Measurements from ENCODE around the gene RTEL1.
A peak's percentile ranks its signal among the peaks of the same experiment; 100 is the strongest.

The RTEL1 gene

DNA sequence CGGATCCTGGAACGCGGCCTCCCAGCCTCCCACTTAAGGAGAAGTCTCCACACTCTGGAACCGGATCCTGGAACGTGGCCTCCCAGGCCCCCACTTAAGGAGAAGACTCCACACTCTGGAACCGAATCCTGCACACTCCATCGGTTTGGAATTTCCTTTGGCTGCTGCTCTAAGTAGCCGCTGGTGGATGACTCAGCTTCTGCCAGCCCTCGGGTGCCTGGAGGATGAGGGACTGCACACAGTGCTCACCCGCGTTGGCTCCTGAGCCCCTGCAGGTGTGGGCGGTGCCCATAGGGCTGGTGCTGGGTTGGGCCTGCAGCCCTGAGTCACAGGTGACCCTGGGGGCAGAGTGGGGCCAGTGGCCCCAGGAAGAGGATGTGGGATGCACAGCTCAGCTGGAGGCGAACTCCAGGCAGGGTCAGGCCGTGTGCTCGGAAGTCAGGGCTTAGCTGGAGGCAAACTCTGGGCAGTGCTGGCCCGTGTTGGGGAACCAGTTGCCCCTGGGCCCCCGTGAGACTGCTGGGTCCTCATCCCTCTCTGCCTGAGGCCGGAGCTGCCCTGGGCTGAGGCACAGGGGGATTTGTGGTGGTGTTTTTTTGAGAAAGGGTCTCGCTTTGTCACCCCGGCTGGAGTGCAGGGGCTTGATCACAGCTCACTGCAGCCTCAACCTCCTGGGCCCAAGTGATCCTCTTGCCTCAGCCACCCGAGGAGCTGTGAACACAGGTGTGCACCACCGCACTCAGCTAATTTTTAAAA is 24.4 kb downstream of the RTEL1 start (continued):
- TF ChIP-seq ZNF16 (tag by site-specific recombination; IDR thresholded peaks at IDR 0.05; ENCODE audit: low read depth) (no peak), ZNF112 (tag by site-specific recombination; IDR thresholded peaks at IDR 0.05) (no peak), ZNF366 (tag by site-specific recombination; conservative IDR thresholded peaks at IDR 0.05) (0 out of 2 replicates have a peak, but pooled peaks have one; percentile 27), GLIS2 (tag by site-specific recombination; IDR thresholded peaks at IDR 0.05) (peak; percentile 83; the same call in 1 of the 2 replicates), ZSCAN30 (tag by site-specific recombination; IDR thresholded peaks at IDR 0.05) (no peak), SP7 (tag by site-specific recombination; IDR thresholded peaks at IDR 0.05) (peak; percentile 86), ZNF626 (tag by site-specific recombination; IDR thresholded peaks at IDR 0.05) (no peak), ZBTB10 (tag by site-specific recombination; IDR thresholded peaks at IDR 0.05) (no peak), ZNF140 (tag by site-specific recombination; IDR thresholded peaks at IDR 0.05) (no peak), ZNF621 (tag by site-specific recombination; IDR thresholded peaks at IDR 0.05) (no peak), ZBTB20 (tag by site-specific recombination; IDR thresholded peaks at IDR 0.05) (no peak), ZNF350 (tag by site-specific recombination; IDR thresholded peaks at IDR 0.05) (no peak), ZNF155 (tag by site-specific recombination; IDR thresholded peaks at IDR 0.05) (no peak), ZNF10 (tag by site-specific recombination; IDR thresholded peaks at IDR 0.05) (no peak), OSR2 (tag by site-specific recombination; IDR thresholded peaks at IDR 0.05) (peak; percentile 35; the same call in 1 of the 2 replicates), ZNF398 (tag by site-specific recombination; IDR thresholded peaks at IDR 0.05) (no peak), TSHZ1 (tag by site-specific recombination; IDR thresholded peaks at IDR 0.05; ENCODE audit: borderline replicate concordance) (no peak), SP3 (tag by site-specific recombination; IDR thresholded peaks at IDR 0.05) (peak; percentile 65), ZNF768 (tag by site-specific recombination; IDR thresholded peaks at IDR 0.05) (no peak), ZNF324 (tag by site-specific recombination; IDR thresholded peaks at IDR 0.05) (0 out of 2 replicates have a peak, but pooled peaks have one; percentile 40), ZNF777 (tag by site-specific recombination; IDR thresholded peaks at IDR 0.05; ENCODE audit: borderline replicate concordance) (no peak), EGR2 (tag by site-specific recombination; IDR thresholded peaks at IDR 0.05; ENCODE audit: low read depth) (peak; percentile 92), GLI2 (tag by site-specific recombination; IDR thresholded peaks at IDR 0.05; ENCODE audit: borderline replicate concordance, low read depth) (no peak), ZNF114 (tag by site-specific recombination; IDR thresholded peaks at IDR 0.05) (no peak), KLF1 (tag by site-specific recombination; IDR thresholded peaks at IDR 0.05) (no peak)
- TF ChIP-seq, protein P1, sequence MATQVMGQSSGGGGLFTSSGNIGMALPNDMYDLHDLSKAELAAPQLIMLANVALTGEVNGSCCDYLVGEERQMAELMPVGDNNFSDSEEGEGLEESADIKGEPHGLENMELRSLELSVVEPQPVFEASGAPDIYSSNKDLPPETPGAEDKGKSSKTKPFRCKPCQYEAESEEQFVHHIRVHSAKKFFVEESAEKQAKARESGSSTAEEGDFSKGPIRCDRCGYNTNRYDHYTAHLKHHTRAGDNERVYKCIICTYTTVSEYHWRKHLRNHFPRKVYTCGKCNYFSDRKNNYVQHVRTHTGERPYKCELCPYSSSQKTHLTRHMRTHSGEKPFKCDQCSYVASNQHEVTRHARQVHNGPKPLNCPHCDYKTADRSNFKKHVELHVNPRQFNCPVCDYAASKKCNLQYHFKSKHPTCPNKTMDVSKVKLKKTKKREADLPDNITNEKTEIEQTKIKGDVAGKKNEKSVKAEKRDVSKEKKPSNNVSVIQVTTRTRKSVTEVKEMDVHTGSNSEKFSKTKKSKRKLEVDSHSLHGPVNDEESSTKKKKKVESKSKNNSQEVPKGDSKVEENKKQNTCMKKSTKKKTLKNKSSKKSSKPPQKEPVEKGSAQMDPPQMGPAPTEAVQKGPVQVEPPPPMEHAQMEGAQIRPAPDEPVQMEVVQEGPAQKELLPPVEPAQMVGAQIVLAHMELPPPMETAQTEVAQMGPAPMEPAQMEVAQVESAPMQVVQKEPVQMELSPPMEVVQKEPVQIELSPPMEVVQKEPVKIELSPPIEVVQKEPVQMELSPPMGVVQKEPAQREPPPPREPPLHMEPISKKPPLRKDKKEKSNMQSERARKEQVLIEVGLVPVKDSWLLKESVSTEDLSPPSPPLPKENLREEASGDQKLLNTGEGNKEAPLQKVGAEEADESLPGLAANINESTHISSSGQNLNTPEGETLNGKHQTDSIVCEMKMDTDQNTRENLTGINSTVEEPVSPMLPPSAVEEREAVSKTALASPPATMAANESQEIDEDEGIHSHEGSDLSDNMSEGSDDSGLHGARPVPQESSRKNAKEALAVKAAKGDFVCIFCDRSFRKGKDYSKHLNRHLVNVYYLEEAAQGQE (tag by site-specific recombination; IDR thresholded peaks at IDR 0.05) = no peak
- TF ChIP-seq, protein P2, sequence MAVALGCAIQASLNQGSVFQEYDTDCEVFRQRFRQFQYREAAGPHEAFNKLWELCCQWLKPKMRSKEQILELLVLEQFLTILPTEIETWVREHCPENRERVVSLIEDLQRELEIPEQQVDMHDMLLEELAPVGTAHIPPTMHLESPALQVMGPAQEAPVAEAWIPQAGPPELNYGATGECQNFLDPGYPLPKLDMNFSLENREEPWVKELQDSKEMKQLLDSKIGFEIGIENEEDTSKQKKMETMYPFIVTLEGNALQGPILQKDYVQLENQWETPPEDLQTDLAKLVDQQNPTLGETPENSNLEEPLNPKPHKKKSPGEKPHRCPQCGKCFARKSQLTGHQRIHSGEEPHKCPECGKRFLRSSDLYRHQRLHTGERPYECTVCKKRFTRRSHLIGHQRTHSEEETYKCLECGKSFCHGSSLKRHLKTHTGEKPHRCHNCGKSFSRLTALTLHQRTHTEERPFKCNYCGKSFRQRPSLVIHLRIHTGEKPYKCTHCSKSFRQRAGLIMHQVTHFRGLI (tag by site-specific recombination; IDR thresholded peaks at IDR 0.05) = no peak

Measured in HEK293 (cell line).